ENCODE data around the gene KIRREL3.

The KIRREL3 gene

GRCh38 chr11:126722006-126722736 lies 278.4 kb downstream of the KIRREL3 start:
- no peak for TF ChIP-seq POLR2AphosphoS5 (IDR thresholded peaks at IDR 0.05; ENCODE audit: low read depth)
- no peak for TF ChIP-seq GABPA (IDR thresholded peaks at IDR 0.05; ENCODE audit: low read depth)
- TF ChIP-seq SPI1 (IDR thresholded peaks at IDR 0.05; ENCODE audit: borderline replicate concordance, low read depth) = no peak
- TF ChIP-seq REST (IDR thresholded peaks at IDR 0.05; ENCODE audit: insufficient replicate concordance, low read depth) = no peak
- TF ChIP-seq CTCF (IDR thresholded peaks at IDR 0.05; ENCODE audit: insufficient read depth, low read length) = no peak

GRCh38 chr11:126720539-126721235 lies 279.9 kb downstream of the KIRREL3 start:
- Histone ChIP-seq H3K27me3 (ENCODE audit: insufficient read depth, poor library complexity, severe bottlenecking) (no peaks in the 10 kb centered on the region), H3K4me3 (replicated peaks; ENCODE audit: insufficient read depth, low read length) (no peak overlapping the region), H3K27ac (replicated peaks) (no peak overlapping the region)
- DNase-seq (ENCODE audit: low read depth in 1 of 2, low spot score in 1 of 2) = no peak
- TF ChIP-seq GABPA (IDR thresholded peaks at IDR 0.05; ENCODE audit: low read depth) (no peak), POLR2AphosphoS5 (IDR thresholded peaks at IDR 0.05; ENCODE audit: low read depth) (no peak), CTCF (IDR thresholded peaks at IDR 0.05; ENCODE audit: insufficient read depth, low read length) (no peak), SPI1 (IDR thresholded peaks at IDR 0.05; ENCODE audit: borderline replicate concordance, low read depth) (no peak), REST (IDR thresholded peaks at IDR 0.05; ENCODE audit: insufficient replicate concordance, low read depth) (no peak)

More at GRCh38 chr11:126722006-126722736, 278.4 kb downstream of the KIRREL3 start:
- Histone ChIP-seq H3K27me3 (ENCODE audit: insufficient read depth, poor library complexity, severe bottlenecking) (peaks cover 2% of the 10 kb centered on the region), H3K27ac (replicated peaks) (no peak overlapping the region), H3K4me3 (replicated peaks; ENCODE audit: insufficient read depth, low read length) (no peak overlapping the region)
- DNase-seq (ENCODE audit: low read depth in 1 of 2, low spot score in 1 of 2) = no peak

GRCh38 chr11:126719740-126720139 lies 280.8 kb downstream of the KIRREL3 start:
- no peak overlapping the region for H3K27ac ChIP-seq (replicated peaks)
- no peak for TF ChIP-seq POLR2AphosphoS5 (IDR thresholded peaks at IDR 0.05; ENCODE audit: low read depth)
- no peak for TF ChIP-seq SPI1 (IDR thresholded peaks at IDR 0.05; ENCODE audit: borderline replicate concordance, low read depth)
- TF ChIP-seq REST (IDR thresholded peaks at IDR 0.05; ENCODE audit: insufficient replicate concordance, low read depth) = no peak
- TF ChIP-seq CTCF (IDR thresholded peaks at IDR 0.05; ENCODE audit: insufficient read depth, low read length) = no peak
- TF ChIP-seq GABPA (IDR thresholded peaks at IDR 0.05; ENCODE audit: low read depth) = no peak
- DNase-seq (ENCODE audit: low read depth in 1 of 2, low spot score in 1 of 2) = no peak
- no peak overlapping the region for H3K4me3 ChIP-seq (replicated peaks; ENCODE audit: insufficient read depth, low read length)
- H3K27me3 ChIP-seq (ENCODE audit: insufficient read depth, poor library complexity, severe bottlenecking) = no peaks in the 10 kb centered on the region

Measured in HL-60 (cell line).